ENCODE results near the gene SLC38A10. TPM values are rescaled to one million over a fixed set of nuclear protein-coding genes. Genes with fewer than 3 reads are reported as not detected.

SLC38A10 gene
- total and polyA plus RNA-seq, 12 donors, result 17.6 to 190 (median 102) TPM

GRCh38 chr17:81329927-81330883 is 35.1 kb upstream of the SLC38A10 start:
- H3K27me3 ChIP-seq, result no peaks in the 10 kb centered on the region
- H3K36me3 ChIP-seq (replicated peaks in 1 of 2), result no peaks in the 10 kb centered on the region
- H3K4me1 ChIP-seq (replicated peaks in 1 of 2), result peaks cover 7 to 35% of the 10 kb centered on the region in 2 donors
- WGBS, 4 donors, result 83 to 87% (median 84%) methylated on average over 16 to 23 of the region's 23 CpGs
- no peaks in the 10 kb centered on the region for H3K9me3 ChIP-seq (replicated peaks in 1 of 3)
- H3K27ac ChIP-seq, result peak overlapping the region in 2 of 5 donors; percentile 60 to 62
- intact Hi-C loops (cut with DNase I), result no loop called here
- TF ChIP-seq POLR2A (IDR thresholded peaks at IDR 0.05), result no peak
- TF ChIP-seq CTCF (IDR thresholded peaks at IDR 0.05), result no peak
- no peak overlapping the region for H3K4me3 ChIP-seq
- DNase-seq, result peak in 1 of 7 donors; percentile 9

DNA sequence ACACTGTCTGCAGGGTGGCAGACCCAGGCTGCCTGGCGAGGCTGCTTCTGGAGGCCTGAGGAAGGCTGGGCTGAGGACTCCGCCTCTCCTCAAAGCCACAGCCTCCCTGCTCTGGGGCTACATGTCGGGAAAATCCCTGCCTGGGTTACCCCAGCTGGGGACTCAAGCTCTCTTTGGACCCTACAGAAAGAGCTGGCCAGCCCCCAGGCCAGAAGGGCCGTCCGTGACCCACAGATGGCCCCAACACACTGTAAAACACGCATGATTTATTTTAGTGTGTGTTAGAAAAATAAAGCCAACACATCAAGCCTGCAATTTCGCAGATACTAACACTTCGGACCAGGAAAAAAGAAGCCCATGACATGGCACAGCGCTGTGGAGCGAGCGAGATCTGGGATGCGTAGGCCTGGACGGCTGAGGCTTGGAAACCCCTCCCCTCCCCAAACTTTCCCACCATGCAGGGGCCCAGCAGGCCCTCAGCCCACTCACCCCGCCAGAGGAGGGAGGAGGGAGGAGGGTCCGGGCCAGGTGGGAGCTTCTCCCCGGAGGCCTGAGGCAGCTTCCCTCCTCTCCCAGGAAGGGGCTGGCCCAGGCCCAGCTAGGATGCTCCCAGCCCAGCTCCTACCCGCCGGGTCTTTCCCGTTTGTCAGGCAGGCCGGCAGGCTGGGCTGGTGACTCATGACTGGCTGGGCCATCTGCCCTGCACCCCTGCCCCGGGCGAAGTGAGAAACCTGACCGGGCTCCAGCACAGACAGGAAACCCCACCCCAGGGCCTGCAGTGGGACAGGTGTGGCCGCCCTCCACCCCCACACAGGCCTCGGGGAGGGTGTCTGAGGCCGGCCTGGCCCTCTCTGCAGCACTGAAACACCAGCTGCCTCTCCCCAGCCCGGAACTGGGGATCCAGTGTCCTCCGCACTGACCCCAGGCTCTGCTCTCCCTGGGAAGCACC is 34.1 kb upstream of the SLC38A10 start:
- 40 to 57% (median 46%) methylated on average over 10 to 28 of the region's 28 CpGs for WGBS, 4 donors
- intact Hi-C loops (cut with DNase I), result no loop called here
- TF ChIP-seq POLR2A (IDR thresholded peaks at IDR 0.05) (no peak), CTCF (IDR thresholded peaks at IDR 0.05) (no peak)

DNA sequence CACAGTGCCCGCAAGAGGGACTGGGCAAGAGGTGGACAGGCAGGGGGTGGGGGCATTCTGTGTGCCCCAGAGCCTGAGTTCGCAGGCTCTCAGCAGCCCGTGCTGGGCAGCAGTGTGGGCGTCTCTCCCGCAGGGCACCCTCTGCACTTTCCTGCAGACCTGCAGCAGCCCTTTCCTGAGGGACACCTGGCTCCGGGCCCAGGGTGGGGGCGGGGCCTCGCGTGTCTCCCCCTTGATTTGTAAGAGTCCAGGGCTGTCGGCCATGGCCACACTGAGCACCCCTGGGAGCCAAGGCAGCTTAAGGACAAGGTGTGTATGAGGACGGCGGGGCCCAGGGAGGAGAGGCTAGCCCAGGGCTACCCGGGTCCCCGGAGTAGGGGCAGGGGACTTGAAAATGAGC is 33.4 kb upstream of the SLC38A10 start:
- TF ChIP-seq CTCF (IDR thresholded peaks at IDR 0.05) (no peak), POLR2A (IDR thresholded peaks at IDR 0.05) (no peak)
- Histone ChIP-seq H3K27me3 (no peaks in the 10 kb centered on the region), H3K27ac (peak overlapping the region in 2 of 5 donors; percentile 60 to 64), H3K4me1 (replicated peaks in 1 of 2) (peaks cover 7 to 39% of the 10 kb centered on the region in 2 donors), H3K36me3 (replicated peaks in 1 of 2) (no peaks in the 10 kb centered on the region), H3K4me3 (no peak overlapping the region), H3K9me3 (replicated peaks in 1 of 3) (no peaks in the 10 kb centered on the region)
- WGBS, 4 donors, result 54 to 95% (median 57%) methylated on average over 5 to 14 of the region's 14 CpGs; no CpG with 5 or more reads in 1 of the 4 donors
- intact Hi-C loops (cut with DNase I), result no loop called here
- DNase-seq, result no peak

More for the DNA sequence above, 34.1 kb upstream of the SLC38A10 start:
- H3K4me1 ChIP-seq (replicated peaks in 1 of 2), result peaks cover 7 to 35% of the 10 kb centered on the region in 2 donors
- H3K4me3 ChIP-seq, result no peak overlapping the region
- no peaks in the 10 kb centered on the region for H3K36me3 ChIP-seq (replicated peaks in 1 of 2)
- no peaks in the 10 kb centered on the region for H3K27me3 ChIP-seq
- peak overlapping the region in 2 of 5 donors; percentile 60 to 64 for H3K27ac ChIP-seq
- peak; percentile 84 to 94 (median 92) for DNase-seq
- H3K9me3 ChIP-seq (replicated peaks in 1 of 3), result no peaks in the 10 kb centered on the region
